ENCODE data around the gene IL4R. TPM values are rescaled to one million over a fixed set of nuclear protein-coding genes. Genes with fewer than 3 reads are reported as not detected.

IL4R gene
- total and polyA plus RNA-seq, 2 of the 13 experiments (the other 11 are each of a cell fraction or from before 2014, with no cell fraction given) = 15.9 to 49.6 TPM

- TF ChIP-seq PRDM10 (CRISPR knock-in tag; IDR thresholded peaks at IDR 0.05; ENCODE audit: low read depth) (peak; percentile 42; the same call in 1 of the 2 replicates), MXD3 (CRISPR knock-in tag; IDR thresholded peaks at IDR 0.05) (no peak), ZNF567 (CRISPR knock-in tag; IDR thresholded peaks at IDR 0.05; ENCODE audit: borderline replicate concordance) (no peak), BCLAF1 (IDR thresholded peaks at IDR 0.05) (no peak), ZNF569 (CRISPR knock-in tag; IDR thresholded peaks at IDR 0.05; ENCODE audit: borderline replicate concordance) (no peak), ZBTB44 (CRISPR knock-in tag; IDR thresholded peaks at IDR 0.05) (no peak), NKX3-1 (CRISPR knock-in tag; IDR thresholded peaks at IDR 0.05) (no peak), ZNF841 (CRISPR knock-in tag; IDR thresholded peaks at IDR 0.05; ENCODE audit: borderline replicate concordance) (no peak), FOXA3 (CRISPR knock-in tag; IDR thresholded peaks at IDR 0.05) (peak; percentile 98), FUBP1 (CRISPR knock-in tag; IDR thresholded peaks at IDR 0.05; ENCODE audit: borderline replicate concordance) (no peak), ATRX (CRISPR knock-in tag; IDR thresholded peaks at IDR 0.05; ENCODE audit: borderline replicate concordance) (no peak), RFX5 (IDR thresholded peaks at IDR 0.05; ENCODE audit: low read depth, low read length) (no peak), ZNF280B (CRISPR knock-in tag; IDR thresholded peaks at IDR 0.05; ENCODE audit: borderline replicate concordance) (no peak), TCF7L2 (IDR thresholded peaks at IDR 0.05; ENCODE audit: low read depth, low read length) (no peak)
Observed at GRCh38 chr16:27269300-27270150, 44.2 kb upstream of the IL4R start (continued).

Measured in HepG2 (cell line).